Esophagus squamous epithelium (tissue), 4 donors: ENCODE results near the gene PPIA.

Experiments
- CTCF ChIP-seq, 6 experiments: fragments of 450-650 bp in 4 of 6; fragments of 200-600 bp in 2 of 6; sonication (generic) in 2 of 6; IDR thresholded peaks; one replicate each; pipeline ENCODE4 v1.5.1; 2016 to 2019; ENCODE audit warnings: antibody characterized with exemption in 6 of 6, mild to moderate bottlenecking in 4 of 6, moderate library complexity in 4 of 6
- POLR2A ChIP-seq, 4 donors: fragments of 450-650 bp; IDR thresholded peaks; one replicate each; pipeline ENCODE4 v1.6.1; 2017; ENCODE audit warnings: antibody characterized with exemption in 4 of 4, mild to moderate bottlenecking in 4 of 4, moderate library complexity in 3 of 4

- TF ChIP-seq CTCF (IDR thresholded peaks at IDR 0.05) = no peak
- no peak for TF ChIP-seq POLR2A (IDR thresholded peaks at IDR 0.05)
Observed at GRCh38 chr7:44784364-44784763, 12.1 kb upstream of the PPIA start.
